Measurements from ENCODE around the gene UBE2N.
"Not testable (repeated sequence)": the region's sequence is repeated elsewhere in the genome, so short reads cannot be mapped to it uniquely, and the experiment has no call there.

Gene UBE2N

DNA sequence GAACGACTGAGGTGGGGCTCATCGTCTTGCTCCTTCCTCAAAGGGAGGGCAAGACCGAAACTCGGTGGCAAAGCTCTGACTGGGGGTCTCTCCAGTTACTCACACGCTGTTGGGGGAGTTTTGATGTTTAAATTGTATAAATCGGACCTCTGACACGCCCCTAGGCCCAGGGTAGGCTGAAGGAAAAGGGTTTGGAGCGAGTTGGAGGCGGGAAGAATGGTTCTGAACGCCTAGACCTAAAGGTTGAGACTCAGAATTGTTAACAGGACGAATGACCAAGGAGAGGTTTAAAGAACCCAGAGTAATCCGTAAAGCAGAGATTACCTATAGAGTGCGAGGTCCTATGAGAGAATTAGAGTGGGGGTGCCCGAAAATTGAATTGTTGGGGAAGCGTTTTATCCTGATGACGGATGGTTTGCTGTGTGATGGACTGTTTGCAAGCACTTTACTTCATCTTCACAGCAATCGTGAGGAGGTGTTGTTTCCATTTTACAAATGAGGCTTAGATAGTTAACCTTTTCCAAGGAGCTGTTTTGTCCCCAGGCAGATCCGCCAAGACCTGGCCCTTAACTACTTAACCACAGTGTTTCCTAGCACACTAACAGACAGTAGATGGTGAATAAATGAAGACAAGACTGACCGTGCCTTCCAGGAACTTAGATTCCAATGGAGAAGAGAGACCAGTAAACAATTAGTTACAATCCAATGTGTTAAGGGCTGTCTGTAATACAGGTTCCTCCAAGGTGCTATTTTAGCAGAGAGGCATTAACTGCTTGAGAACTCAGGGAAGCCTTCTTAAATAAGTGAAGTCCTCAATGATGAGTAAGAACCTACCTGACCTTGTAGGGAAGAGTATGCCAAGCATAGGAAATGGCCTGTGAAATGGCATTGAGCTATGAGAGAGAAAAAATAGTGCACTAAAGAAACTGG is 929 bp upstream of the UBE2N start:
- DNase-seq = no peak

DNA sequence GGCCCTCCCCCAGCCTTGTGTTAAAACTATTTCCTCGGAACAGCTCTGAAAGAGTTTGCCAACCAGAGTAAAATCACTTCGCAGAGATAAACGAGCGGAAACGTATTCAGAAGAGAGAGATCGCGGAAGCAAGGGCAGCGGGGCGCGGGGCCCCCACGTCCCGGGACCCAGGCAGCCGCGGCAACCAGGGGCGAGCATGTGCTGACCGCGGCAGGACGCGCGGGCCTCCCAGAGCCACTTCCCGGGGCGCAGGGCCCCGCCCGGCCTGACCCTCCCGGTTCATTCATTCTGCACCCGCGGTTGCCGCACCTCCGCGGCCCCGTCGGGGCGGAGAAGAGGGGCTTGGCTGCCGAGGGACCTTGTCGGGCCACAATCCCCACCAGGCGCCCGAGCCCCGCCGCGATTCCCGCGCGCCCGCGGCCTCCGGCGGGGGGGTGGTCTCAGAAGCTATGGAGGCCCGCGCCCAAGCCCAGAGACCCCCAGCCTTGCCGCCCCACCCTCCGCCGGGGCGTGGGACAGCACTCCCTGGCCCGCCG is 598 bp downstream of the UBE2N start:
- peak in 1 of 2 donors; percentile 21 for DNase-seq

DNA sequence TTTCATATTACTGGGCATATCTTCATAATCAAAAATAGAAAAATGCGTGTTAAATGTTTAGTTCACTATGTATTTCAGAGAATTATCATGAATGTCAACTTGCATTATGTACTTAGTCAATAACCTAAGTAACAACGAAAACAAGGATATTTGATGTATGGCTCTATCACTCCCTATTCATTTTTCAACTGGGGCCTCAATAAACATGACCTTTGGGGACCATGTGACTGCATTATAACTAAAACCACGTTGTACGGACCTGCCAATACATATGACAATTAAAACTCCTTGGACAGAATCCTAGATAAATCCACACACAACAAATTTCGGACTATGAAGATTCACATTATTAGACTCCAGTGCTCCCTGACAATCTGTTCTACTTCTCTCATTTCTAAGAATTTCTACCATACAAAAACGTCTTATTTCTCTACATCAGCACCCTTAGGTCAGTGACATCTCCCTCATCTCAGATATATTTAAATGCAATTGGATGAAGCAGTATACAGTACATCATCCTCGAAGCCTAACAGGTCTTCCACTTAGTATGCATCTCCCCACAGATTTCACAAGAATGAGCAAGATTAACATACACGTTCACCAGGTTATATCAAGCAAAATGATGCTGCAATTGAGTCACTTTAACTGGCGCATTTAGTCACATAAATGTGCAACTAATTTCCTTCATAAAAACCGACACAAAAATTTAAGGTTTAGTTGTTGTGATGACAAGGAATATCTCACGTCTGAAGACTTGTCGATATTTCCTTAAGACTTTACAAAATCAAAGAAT is 1.5 kb downstream of the UBE2N start:
- DNase-seq = no peak

DNA sequence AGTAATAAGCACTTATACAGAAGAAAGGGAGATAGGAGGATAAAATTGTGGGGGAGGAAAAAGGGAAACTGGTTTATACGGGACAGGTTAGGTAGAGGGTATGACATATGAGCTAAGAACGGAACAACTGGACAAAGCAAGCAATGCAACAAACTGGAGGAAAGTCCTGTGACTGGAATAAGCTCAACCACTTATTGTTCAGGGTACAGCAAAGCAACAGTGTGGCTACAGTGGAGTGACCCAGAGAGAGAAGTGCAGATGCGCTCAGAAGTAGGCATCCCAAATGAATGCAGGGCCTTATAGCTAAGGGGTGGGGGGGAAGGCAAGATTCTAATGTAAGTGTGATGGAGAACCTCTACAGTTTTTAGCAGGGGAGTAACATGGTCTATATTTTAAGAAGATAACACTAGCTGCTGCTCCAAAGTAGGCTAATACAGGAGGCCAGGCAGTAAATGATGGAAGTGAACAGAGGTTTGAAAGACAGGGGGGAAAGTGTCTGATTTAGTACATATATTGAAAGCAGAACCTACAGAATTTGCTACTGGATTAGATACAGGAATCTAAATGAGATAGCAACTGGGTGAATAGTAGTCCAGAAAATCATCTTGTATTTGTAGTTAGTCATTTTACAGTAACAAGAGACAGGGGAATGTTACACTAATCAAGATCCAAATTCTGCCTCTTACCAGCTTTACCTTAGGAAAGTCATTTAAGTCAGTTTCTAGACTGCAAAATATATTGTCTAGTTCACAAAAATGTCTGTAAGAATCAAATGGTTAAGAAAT is 3.3 kb downstream of the UBE2N start:
- DNase-seq = no peak

DNA sequence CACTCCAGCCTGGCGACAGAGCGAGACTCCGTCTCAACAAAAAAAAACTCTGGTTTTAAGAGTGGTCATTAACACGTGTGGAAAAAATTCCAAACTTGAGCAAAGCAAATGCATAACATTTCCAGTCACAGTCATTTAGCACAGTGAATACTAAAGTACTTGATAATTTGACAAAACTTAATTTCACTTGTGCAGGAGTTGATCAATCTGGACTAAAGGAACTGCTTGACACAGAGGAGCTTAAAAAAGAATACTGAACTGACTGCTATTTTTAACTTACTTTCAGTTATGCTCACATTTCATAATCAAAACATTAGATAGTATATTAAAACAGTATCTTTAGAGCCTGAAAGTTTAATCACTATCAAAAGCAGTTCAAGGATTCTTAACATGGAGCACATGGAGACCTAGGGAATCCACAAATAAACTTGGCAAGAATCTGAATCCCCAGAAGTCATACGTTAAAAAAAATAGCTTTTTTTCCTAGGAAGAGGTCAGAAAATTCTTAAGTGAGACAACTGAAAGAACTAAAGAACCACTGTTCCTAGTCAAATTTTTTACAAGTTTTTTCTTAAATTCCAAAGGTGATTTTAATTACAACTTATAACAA is 7.4 kb downstream of the UBE2N start:
- DNase-seq = no peak

DNA sequence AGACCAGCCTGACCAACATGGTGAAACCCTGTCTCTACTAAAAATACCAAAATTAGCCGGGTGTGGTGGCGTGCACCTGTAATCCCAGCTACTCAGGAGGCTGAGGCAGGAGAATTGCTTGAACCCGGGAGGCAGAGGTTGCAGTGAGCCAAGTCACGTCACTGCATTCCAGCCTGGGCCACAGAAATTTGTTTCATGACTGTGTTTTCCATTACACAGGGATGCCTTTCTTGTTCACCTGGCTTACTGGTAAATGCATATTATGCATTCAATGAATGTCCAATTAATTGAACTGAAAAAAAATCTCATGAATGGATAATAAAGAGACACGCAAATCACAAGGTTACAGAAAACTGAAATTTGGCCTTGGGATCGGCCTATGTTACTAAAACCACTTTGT is 9.7 kb downstream of the UBE2N start:
- DNase-seq = not testable (repeated sequence)

DNA sequence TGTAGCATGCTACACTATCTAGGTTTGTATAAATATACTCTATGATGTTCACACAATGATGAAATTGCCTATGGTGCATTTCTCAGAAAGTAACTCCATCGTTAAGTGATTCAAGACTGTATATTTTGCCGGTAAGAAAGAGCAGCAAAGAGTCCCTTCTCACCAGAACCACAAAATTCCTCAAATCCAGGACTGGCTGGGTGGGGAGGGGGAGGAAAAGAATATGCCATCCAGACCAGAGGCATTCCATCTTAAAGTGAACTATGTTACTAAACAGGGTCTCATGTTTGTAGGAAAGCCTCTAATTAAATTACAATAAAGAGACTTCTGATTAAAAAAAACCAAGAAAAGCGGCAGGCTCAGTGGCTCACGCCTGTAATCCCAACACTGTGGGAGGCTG is 11.5 kb downstream of the UBE2N start:
- DNase-seq = no peak

DNA sequence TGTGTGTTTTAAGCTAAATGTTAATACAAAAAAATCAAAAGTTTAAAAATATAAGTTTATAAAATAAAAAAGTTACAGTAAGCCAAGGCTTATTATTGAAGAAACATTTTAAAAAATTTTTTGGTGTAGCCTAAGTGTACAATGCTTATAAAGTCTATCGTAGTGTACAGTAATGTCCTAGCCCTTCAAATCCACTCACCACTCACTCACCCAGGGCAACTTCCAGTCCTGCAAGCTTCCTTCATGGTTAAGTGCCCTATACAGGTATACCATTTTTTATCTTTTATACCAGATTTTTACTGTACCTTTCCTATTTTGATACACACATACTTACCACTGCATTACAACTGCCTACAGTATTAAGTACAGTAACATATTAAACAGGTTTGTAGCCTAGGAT is 11.9 kb downstream of the UBE2N start:
- DNase-seq = no peak

DNA sequence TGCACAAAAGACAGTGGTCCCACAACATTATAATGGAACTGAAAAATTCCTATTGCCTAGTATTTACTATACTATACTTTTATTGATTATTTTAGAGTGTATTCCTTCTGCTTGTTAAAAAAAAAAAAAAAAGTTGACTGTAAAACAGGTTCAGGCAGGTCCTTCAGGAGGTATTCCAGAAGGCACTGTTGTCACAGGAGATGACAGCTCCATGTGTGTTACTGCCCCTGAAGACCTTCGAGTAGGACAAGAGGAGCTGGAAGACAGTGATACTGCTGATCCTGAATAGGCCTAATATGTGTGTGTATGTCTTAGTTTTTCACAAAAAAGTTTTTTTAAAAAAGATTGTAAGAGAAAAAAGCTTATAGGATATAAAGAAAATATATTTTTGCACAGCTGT is 12.3 kb downstream of the UBE2N start:
- DNase-seq = no peak

DNA sequence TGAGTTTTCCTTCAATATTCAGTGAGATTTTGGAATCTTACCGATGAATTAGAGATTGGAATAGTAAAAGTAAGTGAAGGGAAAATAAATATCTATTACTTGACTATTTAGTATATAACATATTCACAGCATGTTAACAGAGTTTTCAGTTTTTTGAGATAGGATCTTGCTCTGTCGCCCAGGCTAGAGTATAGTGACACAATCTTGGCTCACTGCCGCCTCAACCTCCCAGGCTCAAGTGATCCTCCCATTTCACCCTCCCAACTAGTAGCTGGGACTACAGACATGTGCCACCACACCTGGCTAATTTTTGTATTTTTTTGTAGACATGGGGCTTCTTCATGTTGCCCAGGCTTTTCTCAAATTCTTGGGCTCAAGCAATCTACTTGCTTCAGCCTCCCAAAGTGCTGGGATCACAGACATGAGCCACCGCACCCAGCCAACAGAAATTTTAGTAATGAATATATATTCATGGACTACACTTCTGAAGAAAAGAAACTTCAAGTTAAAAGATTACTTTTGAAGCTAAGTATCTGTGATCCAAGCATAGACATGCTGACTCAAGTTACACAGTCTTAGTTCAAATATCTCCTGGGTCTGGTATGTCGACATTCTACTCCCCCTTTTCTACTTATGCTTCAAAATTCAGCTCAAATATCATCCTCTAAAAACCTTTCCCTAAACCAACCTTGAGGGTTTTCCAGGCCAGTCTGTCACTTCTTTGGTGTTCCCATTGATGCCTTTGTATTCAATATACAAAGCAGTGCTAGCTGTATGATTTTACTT is 13.8 kb downstream of the UBE2N start:
- no peak for DNase-seq

DNA sequence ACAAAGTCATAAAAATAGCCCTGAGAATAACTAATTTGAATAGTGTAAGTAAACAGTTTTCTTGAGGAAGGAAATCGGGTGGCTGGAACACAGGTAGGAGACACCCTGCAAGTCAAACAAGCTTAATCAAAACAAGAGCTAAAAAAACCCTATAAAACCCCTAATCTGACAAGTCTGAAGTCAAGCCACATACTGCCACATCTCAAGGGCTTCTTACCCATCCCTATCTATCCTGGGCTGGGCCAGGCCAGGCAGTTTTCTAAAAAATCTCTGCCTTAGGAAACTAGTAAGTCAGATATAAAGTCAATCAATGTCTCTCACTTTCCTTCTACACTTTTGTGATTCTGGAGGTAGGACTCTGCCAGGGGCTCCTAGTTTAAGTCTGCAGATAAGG is 15.3 kb downstream of the UBE2N start:
- DNase-seq = no peak

DNA sequence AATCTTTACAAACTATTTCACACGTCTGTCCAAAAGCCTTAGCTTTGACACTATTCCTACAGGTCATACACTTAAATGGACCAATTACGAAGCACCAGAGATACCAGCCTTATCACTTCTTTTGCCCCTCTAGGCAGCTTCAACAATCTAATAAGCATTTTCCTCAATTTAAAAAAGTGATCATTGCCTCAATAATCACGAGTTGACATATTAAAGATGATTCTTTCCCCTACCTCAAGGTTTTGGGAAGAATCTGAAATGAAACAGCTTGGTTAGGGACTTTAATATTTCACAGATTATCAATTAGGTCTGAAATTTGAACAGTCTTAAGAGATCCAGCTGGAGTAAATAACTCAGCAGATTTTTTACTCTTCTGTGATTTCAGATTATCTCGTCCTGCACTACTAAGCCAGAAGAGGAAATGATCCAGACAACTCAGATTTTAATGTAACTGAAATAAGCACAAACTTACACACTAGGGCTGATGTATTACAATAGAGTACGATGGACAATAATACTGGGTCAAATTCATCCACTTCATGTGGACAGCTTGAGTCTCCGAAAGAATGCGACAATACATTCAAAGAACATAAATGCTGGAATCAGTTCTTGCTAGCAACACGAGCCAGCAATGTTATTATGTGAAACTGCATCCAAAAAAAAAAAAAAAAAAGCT is 15.9 kb downstream of the UBE2N start:
- DNase-seq = no peak

DNA sequence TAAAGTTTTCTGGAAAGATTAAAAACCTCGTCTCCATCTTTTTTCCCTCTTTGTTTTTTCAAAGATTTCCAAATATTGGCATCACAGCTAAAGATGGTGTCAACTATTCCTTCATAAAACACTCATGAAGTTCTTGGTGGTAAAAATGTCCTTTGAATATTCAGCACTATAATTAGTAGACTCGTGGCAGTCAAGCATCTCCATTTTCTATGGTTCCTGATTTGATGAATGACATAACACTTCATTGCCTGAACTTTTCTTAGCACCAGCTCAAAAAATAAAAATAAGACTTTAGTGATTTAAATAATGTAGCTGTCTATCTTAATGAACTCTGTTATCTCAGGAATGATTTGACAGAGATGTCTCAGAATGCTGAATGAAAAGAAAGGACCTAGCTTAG is 19.7 kb downstream of the UBE2N start:
- DNase-seq = no peak

DNA sequence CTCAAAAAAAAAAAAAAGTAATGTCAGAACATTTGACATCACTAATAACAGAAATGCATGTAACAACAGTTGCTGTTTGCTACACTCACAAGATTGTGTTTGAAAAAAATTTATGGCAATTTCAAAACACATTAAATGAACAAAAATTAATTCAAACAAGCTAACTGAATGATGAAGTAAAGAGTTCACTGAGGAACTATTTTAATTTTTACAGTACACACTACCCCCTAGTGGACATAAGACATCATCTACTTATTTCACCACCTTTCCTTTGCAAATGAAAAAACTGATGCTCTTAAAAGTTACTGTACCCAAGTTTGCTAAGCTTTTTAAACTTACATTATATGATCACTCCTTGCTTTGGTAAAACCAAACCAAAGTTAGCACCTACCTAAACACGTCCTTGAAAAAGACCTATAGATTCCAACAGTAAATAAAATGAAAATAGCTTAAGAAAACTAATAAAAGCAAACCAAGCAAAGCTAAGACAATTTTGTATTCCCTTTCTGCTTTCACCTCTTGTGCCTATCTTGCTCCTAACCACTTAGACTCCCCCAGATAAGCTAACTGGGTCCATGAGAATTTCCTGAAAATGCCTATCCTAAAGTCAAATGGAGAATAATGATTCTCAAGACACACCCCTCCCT is 22.2 kb downstream of the UBE2N start:
- no peak for DNase-seq

DNA sequence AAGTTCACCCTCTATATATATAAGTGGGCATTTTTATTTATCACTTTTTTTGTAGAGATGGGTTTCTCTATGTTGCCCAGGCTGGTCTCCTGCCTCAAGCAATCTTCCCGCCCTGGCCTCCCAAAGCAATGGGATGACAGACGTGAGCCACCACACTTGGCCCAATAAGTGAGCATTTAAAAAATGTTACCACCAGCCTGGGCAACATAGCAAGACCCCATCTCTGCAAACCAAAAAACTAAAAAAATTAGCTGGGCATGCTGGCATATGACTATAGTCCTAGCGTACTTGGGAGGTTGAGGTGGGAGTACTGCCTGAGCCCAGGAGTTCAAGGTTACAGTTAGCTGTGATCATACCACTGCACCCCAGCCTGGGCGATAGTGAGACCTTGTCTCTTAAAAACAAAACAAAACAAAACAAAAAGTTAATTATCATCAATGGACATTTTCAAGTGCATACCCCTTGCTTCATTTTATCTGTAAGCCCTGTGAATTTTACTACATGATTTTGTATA is 23.7 kb downstream of the UBE2N start:
- no peak for DNase-seq

DNA sequence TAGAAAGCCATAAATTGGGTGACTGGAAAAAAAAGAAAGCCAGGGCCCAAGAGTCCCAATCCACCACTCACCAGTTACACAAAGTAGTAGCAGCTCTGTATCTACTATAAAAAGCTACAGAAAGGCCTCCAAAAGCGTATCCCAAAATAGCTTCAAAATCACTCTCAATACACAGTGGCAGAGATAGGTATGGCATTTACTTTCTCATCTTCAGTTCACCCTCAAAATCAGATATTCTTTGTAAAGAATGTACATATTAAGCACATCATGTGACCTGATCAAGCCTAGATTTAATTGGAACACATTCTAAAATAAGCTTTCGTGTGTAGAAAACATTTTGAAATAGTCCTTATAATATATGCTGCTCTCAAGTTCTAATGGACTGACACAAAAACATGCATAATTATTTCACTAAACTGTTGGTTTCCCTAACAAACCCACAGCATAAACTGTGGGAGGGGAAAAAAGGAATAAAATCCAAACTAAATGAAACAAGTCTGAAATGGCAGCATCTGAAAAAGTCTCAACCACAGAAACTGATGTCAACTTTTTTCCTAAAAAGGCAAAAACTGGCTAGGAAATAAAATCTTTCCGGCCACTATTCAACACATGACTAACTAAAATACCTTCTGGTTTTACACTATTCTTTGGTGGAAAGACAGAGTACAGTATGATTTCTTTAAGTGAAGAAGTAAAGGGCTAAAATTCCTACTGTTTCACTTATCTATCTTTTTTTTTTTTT is 25.9 kb downstream of the UBE2N start:
- no peak for DNase-seq

DNA sequence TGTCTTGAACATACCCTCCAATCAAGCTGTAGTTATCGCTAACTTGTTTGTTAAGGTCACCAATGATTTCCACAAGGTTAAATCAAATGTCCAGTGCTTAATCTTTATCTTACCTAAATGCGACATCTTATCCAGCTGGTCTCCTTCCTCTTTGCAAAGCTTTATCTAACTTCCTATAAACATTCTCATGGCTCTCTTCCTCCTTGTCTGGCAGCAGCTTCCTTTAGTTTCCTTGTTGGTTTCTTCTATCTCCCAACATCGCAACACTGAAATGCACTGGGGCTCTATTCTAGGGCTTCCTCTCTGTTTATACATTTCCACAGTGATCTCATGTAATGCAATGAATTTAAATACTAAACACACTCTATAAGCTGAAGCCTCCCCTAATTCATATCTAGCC is 28.7 kb downstream of the UBE2N start:
- DNase-seq = no peak

DNA sequence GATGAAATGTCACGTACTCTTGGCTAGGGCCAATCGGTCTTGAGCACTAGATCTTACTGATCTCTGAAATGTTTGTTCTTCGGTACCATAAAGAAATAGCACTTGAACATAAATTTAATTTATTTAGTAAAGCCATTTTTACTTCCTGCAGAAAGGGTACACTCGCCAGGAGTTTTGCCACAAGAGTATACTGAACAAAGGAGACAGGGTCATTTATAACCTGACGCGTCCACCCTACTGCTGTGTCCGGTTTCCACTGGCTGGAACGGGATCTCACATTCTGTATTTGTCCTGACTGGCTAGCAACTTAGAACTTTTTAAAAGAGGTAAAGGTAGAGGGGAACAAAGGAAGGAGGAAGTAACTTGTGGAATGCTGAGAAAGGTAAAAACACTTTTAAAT is 29.4 kb downstream of the UBE2N start:
- not testable (repeated sequence) for DNase-seq

DNA sequence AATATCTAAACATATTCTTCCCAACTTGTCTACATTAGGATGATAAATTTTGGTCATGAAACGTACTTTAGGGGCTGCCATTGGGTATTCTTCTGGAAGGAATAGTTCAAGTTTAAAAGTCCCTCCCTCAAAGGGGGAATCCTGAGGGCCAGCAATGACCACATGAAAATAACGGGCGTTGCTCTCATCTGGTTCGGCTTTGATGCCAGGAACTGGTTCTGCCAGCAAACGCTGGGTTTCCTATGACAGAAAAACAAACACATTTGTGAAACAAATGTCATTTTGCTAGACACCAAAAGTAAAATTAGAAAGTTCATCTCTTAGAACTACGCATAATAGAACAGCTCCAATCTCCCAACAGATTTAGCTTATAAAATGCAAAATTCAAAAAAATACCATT is 30.7 kb downstream of the UBE2N start:
- not testable (repeated sequence) for DNase-seq

Measured in stimulated activated CD4-positive, alpha-beta T cell treated with anti-CD3 and anti-CD28 coated beads, Interleukin-2, amount 100 ng/mL, for 48 hours (primary cell).